22Rv1 (cell line): Measurements from ENCODE around the gene MSI2.

Source experiments
- H3K27ac ChIP-seq: fragments of 450-650 bp; 2 replicates; pipeline ENCODE4 v1.5.1; 2017
- CTCF ChIP-seq: fragments of 450-650 bp; IDR thresholded peaks from 2 replicates; pipeline ENCODE4 v1.5.1; 2017; ENCODE audit warnings: mild to moderate bottlenecking
- ZFX ChIP-seq: fragments of 450-650 bp; IDR thresholded peaks from 2 replicates; pipeline ENCODE4 v1.6.1; 2017; ENCODE audit warnings: antibody characterized with exemption, borderline replicate concordance

The MSI2 gene

GRCh38 chr17:57634713-57635465, 378.6 kb downstream of the MSI2 start:
- no peak overlapping the region for H3K27ac ChIP-seq
- TF ChIP-seq CTCF = no peak
- no peak for TF ChIP-seq ZFX

- no peak overlapping the region for H3K27ac ChIP-seq
- TF ChIP-seq ZFX = no peak
- TF ChIP-seq CTCF = no peak
Measured at GRCh38 chr17:57636274-57636673, 380.0 kb downstream of the MSI2 start.

GRCh38 chr17:57636985-57637665, 380.8 kb downstream of the MSI2 start:
- no peak overlapping the region for H3K27ac ChIP-seq
- no peak for TF ChIP-seq ZFX
- TF ChIP-seq CTCF = no peak

- no peak overlapping the region for H3K27ac ChIP-seq
- TF ChIP-seq ZFX (no peak), CTCF (no peak)
Measured at GRCh38 chr17:57637666-57638010, 381.3 kb downstream of the MSI2 start.

GRCh38 chr17:57638284-57638683, 382.0 kb downstream of the MSI2 start:
- TF ChIP-seq ZFX = no peak
- no peak for TF ChIP-seq CTCF

GRCh38 chr17:57639381-57639780, 383.1 kb downstream of the MSI2 start:
- H3K27ac ChIP-seq = no peak overlapping the region
- no peak for TF ChIP-seq CTCF
- no peak for TF ChIP-seq ZFX

More at GRCh38 chr17:57638284-57638683, 382.0 kb downstream of the MSI2 start:
- no peak overlapping the region for H3K27ac ChIP-seq

- no peak for TF ChIP-seq CTCF
- no peak for TF ChIP-seq ZFX
- no peak overlapping the region for H3K27ac ChIP-seq
Measured at GRCh38 chr17:57640079-57640478, 383.8 kb downstream of the MSI2 start.
